ENCODE data around the gene KCNQ4.

KCNQ4 gene

GRCh38 chr1:40822890-40823289, 39.3 kb downstream of the KCNQ4 start:
- DNase-seq: no peak

- DNase-seq: no peak
Measured at GRCh38 chr1:40823345-40823744, 39.8 kb downstream of the KCNQ4 start.

GRCh38 chr1:40823983-40824382, 40.4 kb downstream of the KCNQ4 start:
- DNase-seq: no peak

GRCh38 chr1:40824591-40825434, 41.2 kb downstream of the KCNQ4 start:
- no peak for DNase-seq

GRCh38 chr1:40825435-40825788, 41.8 kb downstream of the KCNQ4 start:
- DNase-seq: no peak

- DNase-seq: no peak
Measured at GRCh38 chr1:40825996-40826395, 42.4 kb downstream of the KCNQ4 start.

GRCh38 chr1:40829631-40830245, 46.2 kb downstream of the KCNQ4 start:
- DNase-seq: no peak

GRCh38 chr1:40830419-40830943, 46.9 kb downstream of the KCNQ4 start:
- no peak for DNase-seq

GRCh38 chr1:40831001-40831732, 47.6 kb downstream of the KCNQ4 start:
- DNase-seq: no peak

- DNase-seq: no peak
Measured at GRCh38 chr1:40833979-40834378, 50.4 kb downstream of the KCNQ4 start.

GRCh38 chr1:40834968-40835545, 51.5 kb downstream of the KCNQ4 start:
- no peak for DNase-seq

GRCh38 chr1:40836283-40836682, 52.7 kb downstream of the KCNQ4 start:
- DNase-seq: no peak

- DNase-seq: no peak
Measured at GRCh38 chr1:40837601-40838000, 54.0 kb downstream of the KCNQ4 start.

GRCh38 chr1:40838045-40838979, 54.7 kb downstream of the KCNQ4 start:
- DNase-seq: no peak

- DNase-seq: no peak
Measured at GRCh38 chr1:40838980-40839942, 55.7 kb downstream of the KCNQ4 start.

GRCh38 chr1:40839943-40840335, 56.4 kb downstream of the KCNQ4 start:
- DNase-seq: no peak

GRCh38 chr1:40840526-40841323, 57.1 kb downstream of the KCNQ4 start:
- DNase-seq: peak in 1 of 2 donors; percentile 25

- no peak for DNase-seq
Measured at GRCh38 chr1:40841602-40842001, 58.0 kb downstream of the KCNQ4 start.

GRCh38 chr1:40842207-40842606, 58.6 kb downstream of the KCNQ4 start:
- DNase-seq: no peak

GRCh38 chr1:40842691-40843090, 59.1 kb downstream of the KCNQ4 start:
- no peak for DNase-seq
